T-cell (primary cell): ENCODE data around the gene INHBC. TPM values are rescaled to one million over a fixed set of nuclear protein-coding genes. Genes with fewer than 3 reads are reported as not detected.

Experiments used
- ATAC-seq, 4 experiments: fragments of 200-7000 bp in 3 of 4; fragments of 150-1000 bp in 1 of 4; cut with Tn5 transposase; replicated peaks in 1 of 4; 1 replicate in 3 of 4; 2 replicates in 1 of 4; pipeline ENCODE4 v1.10.0; 2021; ENCODE audit warnings: moderate library complexity in 3 of 4, mild to moderate bottlenecking in 2 of 4, moderate number of reproducible peaks in 1 of 4
- CTCF ChIA-PET, 2 donors: fragments of 300-600 bp; sonication (Branson Sonifier 250); formaldehyde crosslinking; loops; one replicate each; lab custom pipeline; 2022; ENCODE audit warnings: antibody characterized with exemption in 2 of 2; lab: Charles Lee
- POLR2A ChIA-PET, 2 donors: fragments of 300-600 bp; sonication (Branson Sonifier 250); formaldehyde crosslinking; loops; one replicate each; lab custom pipeline; 2022; ENCODE audit warnings: antibody characterized with exemption in 2 of 2; lab: Charles Lee
- DNase-seq, 35 experiments: peaks; one replicate each; pipeline versions ENCODE4 v3.0.0 to v3.0.0-alpha.2; 2013 to 2023
- H3K27ac ChIP-seq: one replicate; pipeline ENCODE4 v1.5.1; 2013; ENCODE audit warnings: low read length
- H3K27me3 ChIP-seq, 2 experiments: replicated peaks in 1 of 2; 1 replicate in 1 of 2; 2 replicates in 1 of 2; pipeline versions ENCODE4 v1.6.1 to v1.7.0; 2013; ENCODE audit warnings: low read length in 1 of 2, mixed read lengths in 1 of 2; ENCODE audit not compliant: control insufficient read depth in 2 of 2, insufficient read depth in 2 of 2; ENCODE audit errors: extremely low read depth in 1 of 2
- H3K36me3 ChIP-seq, 2 donors: 1 replicate in 1 of 2; 2 replicates in 1 of 2; pipeline versions ENCODE4 v1.6.1 to v1.7.0; 2013; ENCODE audit warnings: low read length in 1 of 2; ENCODE audit not compliant: control insufficient read depth in 2 of 2, insufficient read depth in 1 of 2; ENCODE audit errors: extremely low read depth in 1 of 2
- H3K4me1 ChIP-seq, 2 experiments: 1 replicate in 1 of 2; 2 replicates in 1 of 2; pipeline versions ENCODE4 v1.6.1 to v1.7.0; 2013; ENCODE audit warnings: low read length in 2 of 2, mixed read lengths in 1 of 2; ENCODE audit not compliant: insufficient read depth in 2 of 2, control insufficient read depth in 1 of 2; ENCODE audit errors: extremely low read depth in 1 of 2
- H3K4me3 ChIP-seq, 2 donors: 1 replicate in 1 of 2; 2 replicates in 1 of 2; pipeline versions ENCODE4 v1.5.1 to v1.7.0; 2013; ENCODE audit warnings: mild to moderate bottlenecking in 2 of 2, low read length in 1 of 2, moderate library complexity in 1 of 2; ENCODE audit not compliant: control insufficient read depth in 1 of 2; ENCODE audit errors: extremely low read depth in 1 of 2
- H3K9me3 ChIP-seq: 2 replicates; pipeline ENCODE4 v1.7.0; 2013
- H3K27ac Mint-ChIP-seq, 2 donors: one replicate each; pipeline ENCODE4 v1.8.0; 2020 to 2021; ENCODE audit warnings: mild to moderate bottlenecking in 2 of 2, mixed read lengths in 2 of 2
- H3K27me3 Mint-ChIP-seq, 2 donors: one replicate each; pipeline ENCODE4 v1.8.0; 2021 to 2022; ENCODE audit warnings: mixed read lengths in 2 of 2
- H3K36me3 Mint-ChIP-seq: one replicate; pipeline ENCODE4 v1.8.0; 2021; ENCODE audit warnings: mixed read lengths
- H3K4me1 Mint-ChIP-seq, 3 donors: one replicate each; pipeline ENCODE4 v1.8.0; 2020 to 2022; ENCODE audit warnings: mixed read lengths in 3 of 3, mild to moderate bottlenecking in 1 of 3
- H3K4me3 Mint-ChIP-seq, 3 donors: one replicate each; pipeline ENCODE4 v1.8.0; 2020 to 2022; ENCODE audit warnings: mild to moderate bottlenecking in 3 of 3, mixed read lengths in 3 of 3, moderate library complexity in 3 of 3
- H3K9me3 Mint-ChIP-seq, 3 donors: one replicate each; pipeline ENCODE4 v1.8.0; 2020 to 2022; ENCODE audit warnings: mixed read lengths in 3 of 3
- WGBS: methylation state at CpG from one replicate; pipeline ENCODE4 v1.1.5; 2013; ENCODE audit warnings: missing lambda C conversion rate; ENCODE audit not compliant: insufficient coverage; 5-methylcytosine and 5-hydroxymethylcytosine counted together
- total RNA-seq, 35 experiments: library from RNA in 6 of 35; stranded (reverse) in 6 of 35; fragments of 120-200 nt in 1 of 35; gene quantifications; one replicate each; pipeline versions ENCODE4 v1.2.1 to v1.2.4 and lab custom pipeline; 2013 to 2026

INHBC gene
- total RNA-seq, 5 donors from 2014 or later (not counting 1 experiment from before 2014, with no cell fraction given): 0.13 to 0.23 (median 0.18) TPM; not detected in 2

DNA sequence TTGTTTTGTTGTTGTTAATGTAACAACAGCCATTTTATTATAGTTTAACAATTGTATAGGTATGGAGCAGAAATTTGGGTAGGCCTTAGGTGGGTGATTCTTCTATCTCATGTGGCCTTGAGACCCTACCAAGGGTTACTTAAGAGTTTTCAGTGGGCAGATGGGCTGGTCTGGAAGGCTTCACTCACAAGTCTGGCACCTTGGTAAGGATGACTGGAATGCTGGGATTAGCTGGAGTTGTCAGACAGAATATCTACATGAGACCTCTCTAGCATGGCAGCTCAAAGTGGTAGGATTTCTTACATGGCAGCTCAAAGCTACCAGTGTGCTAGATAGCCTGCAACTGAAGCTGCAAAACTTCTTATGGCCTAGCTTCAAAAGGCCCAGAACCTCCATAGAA, 51.1 kb downstream of the INHBC start:
- no peak overlapping the region for H3K27ac ChIP-seq
- no peaks in the 10 kb centered on the region for H3K27me3 Mint-ChIP-seq
- peaks cover 16 to 36% of the 10 kb centered on the region in 2 experiments for H3K4me1 ChIP-seq
- peaks cover 43 to 47% (median 46%) of the 10 kb centered on the region in 3 donors for H3K4me1 Mint-ChIP-seq
- no peak for ATAC-seq
- DNase-seq: no peak
- H3K4me3 ChIP-seq: no peak overlapping the region
- H3K27ac Mint-ChIP-seq: peak overlapping the region in 1 of 2 donors; percentile 39
- ChIA-PET POLR2A (no interaction called here), CTCF (interaction anchor here in 1 of 2 donors (0.5 to 0.9 kb wide), 3 partner anchors 8 to 33 kb away, joined by 3 to 6 read pairs (median 4); no protein-coding TSS in a partner anchor)
- no peaks in the 10 kb centered on the region for H3K9me3 ChIP-seq
- peaks cover 3 to 17% of the 10 kb centered on the region in 2 donors for H3K36me3 ChIP-seq
- H3K36me3 Mint-ChIP-seq: peaks cover 8% of the 10 kb centered on the region
- no peak overlapping the region for H3K4me3 Mint-ChIP-seq
- H3K9me3 Mint-ChIP-seq: no peaks in the 10 kb centered on the region
- H3K27me3 ChIP-seq: no peaks in the 10 kb centered on the region

DNA sequence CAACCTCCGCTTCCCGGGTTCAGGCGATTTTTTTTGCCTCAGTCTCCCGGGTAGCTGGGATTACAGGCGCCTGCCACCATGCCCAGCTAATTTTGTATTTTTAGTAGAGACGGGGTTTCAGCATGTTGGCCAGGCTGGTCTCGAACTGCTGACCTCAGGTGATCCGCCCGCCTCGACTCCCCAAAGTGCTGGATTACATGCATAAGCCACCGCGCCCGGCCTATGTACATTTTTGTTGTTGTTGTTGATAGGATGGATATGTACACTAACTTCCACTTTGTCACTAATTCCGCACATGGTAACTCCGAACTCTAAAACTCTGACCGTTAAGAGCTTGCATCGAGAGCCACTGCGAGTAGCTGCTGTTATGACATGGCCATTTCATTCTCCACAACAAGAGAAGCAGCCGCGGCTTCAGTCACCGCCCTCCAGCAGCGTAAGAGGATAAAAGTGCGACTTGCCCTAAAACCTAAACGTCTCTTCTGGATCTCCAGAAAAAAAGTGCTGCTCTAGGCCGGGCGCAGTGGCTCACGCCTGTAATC, 52.5 kb downstream of the INHBC start:
- POLR2A ChIA-PET: interaction anchor here in 1 of 2 donors (0.6 kb wide), 1 partner anchor 21 kb away, joined by 4 read pairs; no protein-coding TSS in a partner anchor
- Histone ChIP-seq H3K9me3 (no peaks in the 10 kb centered on the region), H3K36me3 (peaks cover 9 to 29% of the 10 kb centered on the region in 2 donors), H3K4me3 (no peak overlapping the region), H3K4me1 (peaks cover 12 to 23% of the 10 kb centered on the region in 2 experiments), H3K27me3 (no peaks in the 10 kb centered on the region), H3K27ac (no peak overlapping the region)
- Mint-ChIP-seq H3K9me3 (no peaks in the 10 kb centered on the region), H3K27me3 (no peaks in the 10 kb centered on the region), H3K4me3 (peak overlapping the region in 1 of 3 donors; percentile 98), H3K4me1 (peaks cover 38 to 39% (median 38%) of the 10 kb centered on the region in 3 donors), H3K36me3 (peaks cover 15% of the 10 kb centered on the region), H3K27ac (peak overlapping the region in 1 of 2 donors; percentile 94)
- CTCF ChIA-PET: interaction anchor here in 1 of 2 donors (1.4 kb wide), 2 partner anchors 10 to 28 kb away, joined by 3 to 6 read pairs; no protein-coding TSS in a partner anchor
- DNase-seq: no peak
- WGBS: 93% methylated on average over 26 of the region's 27 CpGs
- ATAC-seq: no peak

DNA sequence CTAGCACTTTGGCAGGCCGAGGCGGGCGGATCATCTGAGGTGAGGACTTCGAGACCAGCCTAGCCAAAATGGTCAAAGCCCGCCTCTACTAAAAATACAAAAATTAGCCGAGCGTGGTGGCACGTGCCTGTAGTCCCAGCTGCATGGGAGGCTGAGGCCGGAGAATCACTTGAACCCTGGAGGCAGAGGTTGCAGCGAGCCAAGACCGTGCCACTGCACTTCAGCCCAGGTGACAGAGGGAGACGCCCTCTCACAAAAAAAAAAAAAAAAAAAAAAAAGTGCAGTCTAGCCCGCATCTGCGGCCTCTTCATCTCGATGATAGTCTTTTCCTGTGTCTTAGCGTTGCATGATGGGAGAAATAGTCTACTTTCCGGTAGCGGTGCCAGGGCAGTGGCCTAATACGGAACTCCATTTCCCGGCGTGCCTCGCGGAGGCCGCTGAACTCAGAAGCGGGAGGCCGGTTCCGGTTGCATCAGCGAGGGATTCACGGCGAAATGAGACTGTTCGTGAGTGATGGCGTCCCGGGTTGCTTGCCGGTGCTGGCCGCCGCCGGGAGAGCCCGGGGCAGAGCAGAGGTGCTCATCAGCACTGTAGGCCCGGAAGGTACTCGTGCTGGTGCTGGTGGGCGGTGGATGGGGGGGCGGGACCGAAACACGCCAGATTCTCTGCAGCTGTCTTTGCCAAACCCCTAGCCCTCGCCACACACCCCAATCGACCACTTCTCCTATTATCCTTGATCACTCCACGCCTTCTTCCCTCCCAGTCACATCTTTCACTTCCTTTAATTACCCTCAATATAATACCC, 53.2 kb downstream of the INHBC start, which contains the start of gene MARS1:
MARS1 (plus strand) TSS at position 472 of the 805 bp plus-strand sequence; CDS start at position 495, 23 bp downstream.
- peak within 1 kb of the TSS; percentile 66 for H3K27ac ChIP-seq
- POLR2A ChIA-PET: no interaction called here
- H3K4me3 Mint-ChIP-seq: peak within 1 kb of the TSS; percentile 90 to 98 (median 96)
- peaks cover 12 to 23% of the 10 kb centered on the region in 2 experiments for H3K4me1 ChIP-seq
- ATAC-seq (peak; percentile 98 to 99 (median 98)), DNase-seq (peak; percentile 74 to 97 (median 91))
- no peaks in the 10 kb centered on the region for H3K27me3 Mint-ChIP-seq
- WGBS: 6% methylated on average over 33 of the region's 47 CpGs
- H3K9me3 Mint-ChIP-seq: no peaks in the 10 kb centered on the region
- peak within 1 kb of the TSS; percentile 94 to 95 for H3K4me3 ChIP-seq
- H3K27ac Mint-ChIP-seq: peak within 1 kb of the TSS; percentile 94 to 95
- peaks cover 11 to 35% of the 10 kb centered on the region in 2 donors for H3K36me3 ChIP-seq
- H3K36me3 Mint-ChIP-seq: peaks cover 18% of the 10 kb centered on the region
- CTCF ChIA-PET: interaction anchor here in 1 of 2 donors (1.4 kb wide), 2 partner anchors 11 to 29 kb away, joined by 3 to 6 read pairs; no protein-coding TSS in a partner anchor
- no peaks in the 10 kb centered on the region for H3K9me3 ChIP-seq
- H3K4me1 Mint-ChIP-seq: peaks cover 38 to 40% (median 38%) of the 10 kb centered on the region in 3 donors
- H3K27me3 ChIP-seq: no peaks in the 10 kb centered on the region

DNA sequence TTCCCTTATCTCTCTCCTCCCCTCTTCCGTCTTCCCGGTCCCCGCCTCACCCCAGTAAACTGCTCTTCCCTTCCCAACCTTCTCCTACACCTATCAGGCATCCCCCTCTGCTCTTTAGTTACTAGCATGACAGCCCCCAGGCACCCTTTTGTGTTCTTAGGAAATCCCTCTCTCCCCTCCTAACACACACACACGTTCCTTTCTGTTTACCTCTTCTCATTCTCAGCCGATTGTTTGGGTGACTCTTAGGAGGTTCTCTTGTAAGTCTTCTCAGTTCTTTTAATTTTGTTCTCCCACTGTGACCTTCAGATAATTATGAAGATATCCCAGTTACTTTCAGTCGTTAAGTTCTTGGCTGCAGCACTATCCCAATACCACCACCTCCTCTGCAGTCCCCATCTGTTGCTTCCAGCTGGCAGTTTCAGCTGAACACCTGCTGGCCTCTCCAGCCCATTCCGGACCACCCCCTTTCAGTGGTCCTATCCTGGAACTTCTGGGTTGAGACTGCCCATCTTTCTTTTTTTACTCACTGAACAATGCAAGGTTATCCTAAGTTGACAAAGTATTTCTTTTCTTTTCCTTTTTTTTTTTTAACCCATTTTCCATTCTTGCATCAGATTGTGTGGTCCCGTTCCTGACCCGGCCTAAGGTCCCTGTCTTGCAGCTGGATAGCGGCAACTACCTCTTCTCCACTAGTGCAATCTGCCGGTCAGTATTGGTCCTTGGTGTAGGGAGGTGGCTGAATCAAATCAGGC, 54.0 kb downstream of the INHBC start:
- Mint-ChIP-seq H3K27me3 (no peaks in the 10 kb centered on the region), H3K27ac (peak overlapping the region; percentile 94 to 95), H3K36me3 (peaks cover 21% of the 10 kb centered on the region), H3K4me3 (peak overlapping the region; percentile 90 to 98 (median 96)), H3K9me3 (no peaks in the 10 kb centered on the region), H3K4me1 (peaks cover 31 to 38% (median 36%) of the 10 kb centered on the region in 3 donors)
- H3K27me3 ChIP-seq: no peaks in the 10 kb centered on the region
- ATAC-seq (no peak), DNase-seq (no peak)
- peaks cover 12 to 37% of the 10 kb centered on the region in 2 donors for H3K36me3 ChIP-seq
- peak overlapping the region; percentile 66 for H3K27ac ChIP-seq
- peak overlapping the region; percentile 94 to 95 for H3K4me3 ChIP-seq
- CTCF ChIA-PET: interaction anchor here in 1 of 2 donors (0.8 kb wide), 1 partner anchor 30 kb away, joined by 3 read pairs; no protein-coding TSS in a partner anchor
- POLR2A ChIA-PET: interaction anchor here (0.6 to 0.7 kb wide), 2 partner anchors 13 to 53 kb away, joined by 3 to 4 read pairs; no protein-coding TSS in a partner anchor
- WGBS: 6% methylated on average over 5 of the region's 11 CpGs
- peaks cover 12 to 23% of the 10 kb centered on the region in 2 experiments for H3K4me1 ChIP-seq
- H3K9me3 ChIP-seq: no peaks in the 10 kb centered on the region

DNA sequence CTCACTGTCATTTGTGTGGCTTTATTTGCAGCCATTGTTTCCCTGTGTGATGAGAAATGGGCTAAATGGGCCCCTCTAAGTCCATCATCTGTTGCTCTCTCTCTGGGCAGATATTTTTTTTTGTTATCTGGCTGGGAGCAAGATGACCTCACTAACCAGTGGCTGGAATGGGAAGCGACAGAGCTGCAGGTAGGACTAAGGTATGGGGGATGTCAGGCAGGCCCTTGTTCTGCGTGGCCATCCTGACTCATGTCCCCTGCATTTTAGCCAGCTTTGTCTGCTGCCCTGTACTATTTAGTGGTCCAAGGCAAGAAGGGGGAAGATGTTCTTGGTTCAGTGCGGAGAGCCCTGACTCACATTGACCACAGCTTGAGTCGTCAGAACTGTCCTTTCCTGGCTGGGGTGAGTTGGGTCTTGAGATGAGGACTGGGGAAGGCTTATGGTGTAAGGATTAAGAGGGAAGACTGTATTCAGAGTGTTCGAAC, 54.6 kb downstream of the INHBC start:
- H3K4me3 Mint-ChIP-seq: peak overlapping the region; percentile 90 to 98 (median 96)
- H3K27me3 ChIP-seq: no peaks in the 10 kb centered on the region
- 100% methylated on average over 3 of the region's 5 CpGs for WGBS
- H3K27ac Mint-ChIP-seq: peak overlapping the region; percentile 68 to 95
- peaks cover 31 to 38% (median 36%) of the 10 kb centered on the region in 3 donors for H3K4me1 Mint-ChIP-seq
- H3K4me1 ChIP-seq: peaks cover 12 to 23% of the 10 kb centered on the region in 2 experiments
- ATAC-seq: no peak
- H3K36me3 ChIP-seq: peaks cover 12 to 40% of the 10 kb centered on the region in 2 donors
- H3K27me3 Mint-ChIP-seq: no peaks in the 10 kb centered on the region
- H3K4me3 ChIP-seq: peak overlapping the region in 1 of 2 donors; percentile 94
- CTCF ChIA-PET: interaction anchor here in 1 of 2 donors (0.8 kb wide), 1 partner anchor 30 kb away, joined by 3 read pairs; no protein-coding TSS in a partner anchor
- no peaks in the 10 kb centered on the region for H3K9me3 ChIP-seq
- no peak overlapping the region for H3K27ac ChIP-seq
- POLR2A ChIA-PET: interaction anchor here (0.5 to 0.7 kb wide), 3 partner anchors 14 to 54 kb away, joined by 3 to 6 read pairs (median 4); no protein-coding TSS in a partner anchor
- no peaks in the 10 kb centered on the region for H3K9me3 Mint-ChIP-seq
- peaks cover 21% of the 10 kb centered on the region for H3K36me3 Mint-ChIP-seq
- no peak for DNase-seq
